Epidermal melanocyte (primary cell): Measurements from ENCODE around the gene SOX1.

Experiments used
- DNase-seq: peaks from one replicate; pipeline ENCODE4 v3.0.0; 2011; ENCODE audit warnings: low spot score; ENCODE audit not compliant: insufficient read length

Gene SOX1

DNA sequence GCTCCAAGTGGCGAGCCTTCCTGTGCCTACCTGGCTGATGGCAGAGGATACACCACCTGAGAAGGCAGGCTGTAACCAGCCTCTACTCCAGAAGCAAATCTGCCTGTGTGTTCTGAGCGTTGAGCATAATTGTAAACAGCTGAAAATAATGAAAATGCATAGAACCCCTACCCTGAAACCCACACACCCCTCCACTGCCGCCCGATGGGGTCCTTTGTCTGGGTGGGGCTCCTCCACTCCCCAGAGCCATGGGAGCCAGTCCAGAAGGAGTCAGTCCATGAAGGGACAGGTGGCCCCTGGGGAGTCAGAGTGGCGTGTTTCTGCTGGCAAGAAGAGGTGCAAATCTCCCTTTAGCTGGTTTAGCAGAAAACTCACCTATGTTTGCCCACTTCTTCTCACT, 8.0 kb upstream of the SOX1 start:
- no peak for DNase-seq

DNA sequence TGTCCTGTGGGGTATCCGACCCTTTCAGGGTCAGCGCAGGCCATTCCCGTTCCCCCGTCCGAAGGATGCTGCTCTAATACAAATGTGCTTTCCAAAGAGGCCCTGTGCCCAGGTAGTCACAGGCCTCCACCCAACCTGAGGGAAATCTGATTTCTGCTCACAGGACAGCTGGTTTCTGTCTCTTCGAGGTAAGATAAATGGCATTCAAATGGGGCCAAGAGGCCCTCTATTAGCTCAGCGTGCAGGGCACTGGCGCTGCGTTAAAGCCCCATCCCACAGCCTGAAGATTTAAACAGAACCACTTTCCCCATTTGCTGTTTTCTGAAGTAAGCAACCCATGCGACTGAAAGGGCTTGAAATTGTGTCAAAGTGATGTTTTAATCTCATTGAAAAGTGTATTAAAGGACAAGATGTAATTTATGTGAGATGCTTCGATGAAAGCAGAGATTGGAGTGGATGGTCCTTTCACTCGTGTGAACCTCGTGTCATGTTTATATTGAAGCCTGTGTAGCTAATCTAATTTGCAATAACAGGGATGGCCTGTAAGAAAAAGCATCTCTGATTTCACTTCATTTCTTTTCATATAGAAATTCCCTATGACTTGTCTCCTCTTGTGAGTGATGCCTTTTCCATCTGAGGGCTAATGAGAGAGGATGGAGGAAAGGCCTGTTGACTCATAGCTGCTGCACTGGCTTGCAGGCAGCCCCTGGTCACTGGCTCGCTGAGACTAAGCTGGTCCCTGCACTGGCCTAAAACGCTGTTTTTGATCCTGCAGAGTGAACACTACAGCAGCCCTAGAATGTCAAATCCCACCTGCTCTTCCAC, 7.3 kb upstream of the SOX1 start:
- DNase-seq, result no peak

DNA sequence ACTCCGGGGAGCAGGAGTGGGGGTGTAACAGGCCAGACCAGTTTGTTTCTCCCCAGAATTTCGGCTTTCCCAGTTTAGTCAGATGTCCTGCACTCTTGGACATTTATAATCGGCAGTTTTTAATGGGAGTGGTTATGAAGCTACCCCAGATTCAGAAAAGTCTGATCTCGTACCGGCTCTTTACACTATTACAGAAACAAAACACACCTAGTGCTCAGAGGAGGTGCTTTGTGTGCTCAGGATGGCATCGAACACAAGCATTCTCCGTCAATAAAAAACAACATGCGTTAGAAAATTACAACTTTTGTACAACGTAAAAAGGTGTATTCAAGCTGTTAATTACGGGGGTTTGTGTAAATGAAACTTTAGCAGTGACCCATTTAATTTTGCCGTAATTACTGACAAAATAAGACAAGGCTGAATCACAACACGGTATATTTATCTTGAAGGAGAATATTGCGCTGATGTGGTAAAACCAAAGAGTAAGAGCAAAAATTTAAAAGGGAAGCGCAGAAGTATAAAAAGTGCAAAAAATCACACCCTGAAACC, 6.6 kb upstream of the SOX1 start:
- no peak for DNase-seq

DNA sequence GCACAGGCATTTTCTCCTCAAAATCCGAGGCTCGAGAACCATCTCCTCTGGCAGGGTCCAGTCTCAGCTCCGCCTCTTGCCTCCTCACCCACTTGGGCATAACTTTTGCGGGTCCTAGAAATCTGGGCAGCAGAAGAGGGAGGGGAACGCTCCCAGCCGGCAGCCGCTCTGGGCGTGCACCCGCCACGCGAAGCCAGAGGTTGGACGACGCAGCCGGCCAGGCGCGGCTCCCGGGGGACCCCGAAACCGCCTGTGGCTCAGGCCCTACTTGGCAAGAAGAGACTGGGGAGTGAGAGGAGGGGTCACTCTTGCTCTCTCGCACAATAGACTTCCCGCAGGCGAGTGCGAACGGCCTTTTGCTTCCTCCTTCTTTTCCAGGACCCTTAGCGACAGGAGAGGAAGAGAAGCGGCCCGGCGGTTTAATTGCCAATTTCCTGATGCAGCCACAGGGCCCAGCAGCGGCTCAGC, 6.0 kb upstream of the SOX1 start:
- DNase-seq, result no peak

DNA sequence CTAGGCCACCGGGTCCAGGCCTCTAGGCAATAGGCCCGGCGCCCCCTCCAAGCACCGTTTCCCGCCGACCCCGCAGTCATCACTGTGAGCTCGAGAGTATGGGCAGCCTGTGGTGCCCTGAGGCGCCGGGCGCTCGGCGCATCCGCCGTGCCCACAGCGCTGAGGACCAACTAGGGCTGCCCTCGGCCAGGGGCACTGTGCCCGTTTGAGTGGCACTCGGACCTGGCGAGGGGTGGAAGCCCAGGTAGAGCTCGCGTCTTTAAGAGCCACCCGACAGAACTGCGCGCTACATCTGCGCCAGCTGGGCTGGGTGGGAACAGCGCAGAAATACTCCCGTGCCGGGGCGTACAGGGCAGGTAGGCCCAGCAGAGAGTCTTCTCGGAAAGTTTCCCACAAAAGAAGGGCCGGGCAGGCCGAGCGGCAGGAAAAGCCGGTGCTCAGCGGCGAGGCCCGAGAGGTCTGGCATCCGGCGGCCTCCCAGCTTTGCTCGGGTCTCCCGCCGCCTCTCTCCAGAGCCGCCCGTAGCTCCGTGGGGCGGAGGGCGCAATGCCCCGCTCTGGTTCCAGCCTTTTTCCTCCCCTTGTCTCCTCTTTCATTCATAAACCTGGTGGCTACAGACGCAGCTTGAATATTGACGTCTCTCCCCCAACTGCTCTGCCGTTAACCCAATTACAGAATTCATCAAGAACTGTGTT, 5.4 kb upstream of the SOX1 start:
- no peak for DNase-seq

DNA sequence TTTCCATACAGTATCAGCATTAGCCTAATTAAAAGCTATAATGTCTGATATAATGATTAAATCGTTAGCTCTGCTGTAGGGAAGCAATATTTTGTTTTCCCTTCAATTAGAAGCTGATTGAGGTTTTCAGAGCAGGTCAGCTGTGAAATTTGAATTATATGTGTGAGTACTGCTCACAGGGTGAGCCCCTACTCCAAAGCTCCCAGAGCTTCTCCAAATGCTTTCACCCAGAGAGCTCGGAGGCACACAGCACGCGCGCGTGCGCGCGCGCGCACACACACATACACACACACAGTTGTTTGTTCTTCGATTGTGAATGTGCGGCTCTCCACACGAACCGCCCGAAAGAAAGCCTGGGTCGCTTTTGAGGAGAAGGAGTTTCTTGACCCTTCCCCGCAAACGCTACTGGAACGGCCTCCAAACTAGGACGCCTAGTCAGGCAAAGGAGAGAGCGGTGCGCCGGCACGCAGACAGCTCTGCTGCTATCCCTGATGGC, 4.8 kb upstream of the SOX1 start:
- DNase-seq, result no peak

DNA sequence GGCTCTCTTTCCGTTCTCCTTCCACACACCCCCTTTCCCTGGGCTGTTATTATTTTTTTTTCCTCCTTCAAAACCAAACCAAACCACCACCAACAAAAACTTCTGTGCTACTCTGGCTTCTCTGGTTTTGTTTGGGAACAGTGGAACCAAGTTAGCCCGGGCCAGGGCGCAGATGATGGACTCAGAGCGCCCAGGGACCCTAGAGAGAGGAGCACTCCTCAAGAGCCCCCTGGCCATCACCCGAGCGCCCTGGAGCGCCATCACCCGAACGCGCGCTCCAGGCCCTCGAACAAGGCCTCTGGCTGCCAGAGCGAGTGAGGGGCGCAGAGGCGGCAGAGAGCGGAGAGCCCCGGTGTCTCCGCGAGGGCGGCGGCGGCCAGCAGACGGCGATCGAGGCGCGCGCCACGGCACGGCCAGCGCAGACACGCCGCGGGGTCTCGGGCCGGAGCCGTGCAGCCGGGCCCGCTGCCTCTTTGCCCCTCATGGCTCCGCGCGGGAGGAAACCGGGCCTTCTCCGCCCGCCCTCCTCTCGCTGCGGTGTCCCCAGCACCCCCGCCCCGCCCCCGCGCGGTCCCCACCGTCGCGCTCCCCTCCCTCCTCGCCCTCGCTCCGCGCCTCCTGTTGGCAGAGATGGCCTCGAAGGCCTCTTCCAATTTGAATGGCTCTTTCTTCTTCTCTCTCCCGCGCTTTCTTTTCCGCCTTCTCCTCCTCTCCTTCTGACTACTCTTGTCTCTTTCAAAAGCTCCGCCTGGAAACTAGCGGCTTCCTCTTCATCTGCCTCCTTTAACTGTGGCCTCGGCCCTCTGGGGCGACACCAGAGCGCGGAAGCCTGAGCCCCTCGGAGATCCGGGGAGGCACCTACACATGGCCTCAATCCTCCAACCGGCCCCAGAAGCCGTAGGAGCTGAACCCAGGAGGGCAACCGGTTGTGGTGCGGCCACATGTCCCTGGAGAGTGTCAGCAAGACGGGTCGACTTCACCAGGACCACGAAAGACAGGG, 4.1 kb upstream of the SOX1 start:
- no peak for DNase-seq

DNA sequence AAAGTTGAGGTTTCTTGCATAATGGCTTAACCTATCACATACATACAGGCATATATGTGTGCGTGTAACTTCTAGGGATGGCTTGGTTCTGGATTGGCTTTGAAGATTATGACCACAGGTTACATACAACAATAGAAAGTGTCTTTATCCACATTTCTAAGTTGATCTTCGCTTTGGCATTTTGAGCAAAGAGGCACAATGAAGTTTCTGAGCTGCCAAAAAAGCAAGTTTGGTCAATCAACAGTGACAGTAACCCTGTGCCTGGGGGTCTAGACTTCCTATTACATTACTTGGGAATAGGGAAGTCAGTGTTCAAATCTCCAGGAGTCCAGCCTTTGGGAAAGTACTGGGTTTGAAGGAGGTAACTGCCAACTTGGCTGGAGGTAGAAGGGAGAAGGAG, 3.1 kb upstream of the SOX1 start:
- no peak for DNase-seq

DNA sequence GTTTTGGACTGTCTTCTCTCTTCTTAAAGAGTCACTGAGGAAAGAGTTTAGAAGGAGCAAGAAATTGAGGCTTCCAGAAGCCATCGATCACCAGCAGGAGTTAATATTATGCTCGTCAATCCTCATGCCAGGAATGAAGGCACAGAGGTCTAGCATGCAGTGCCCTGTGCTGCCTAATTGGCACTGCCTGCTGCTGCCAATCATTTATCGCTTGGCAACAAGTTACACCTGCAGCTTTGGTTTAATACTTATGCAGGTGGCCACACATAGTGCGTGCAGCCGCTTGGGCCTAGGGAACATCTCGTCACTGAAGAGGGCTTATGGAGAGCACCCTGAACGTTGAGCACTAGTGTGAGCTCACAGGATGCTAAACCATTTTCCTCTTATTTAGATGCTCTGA, 2.7 kb upstream of the SOX1 start:
- no peak for DNase-seq

DNA sequence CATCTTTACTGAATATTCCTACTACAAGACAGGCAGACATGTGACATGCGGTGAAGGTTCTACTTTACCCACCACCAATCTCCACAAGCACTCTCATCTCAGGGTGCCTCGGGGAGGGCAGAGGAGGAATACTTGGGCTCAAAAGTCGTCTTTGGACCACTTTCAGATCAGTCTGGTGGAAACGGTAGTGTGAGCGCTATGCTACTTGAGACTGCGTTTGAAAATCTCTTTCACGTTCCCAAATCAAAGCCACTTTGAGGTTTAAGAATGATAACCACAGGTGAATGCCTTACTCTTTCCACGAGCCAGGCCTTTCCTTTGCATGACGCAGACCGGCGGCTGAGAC, 1.5 kb upstream of the SOX1 start:
- DNase-seq, result no peak

DNA sequence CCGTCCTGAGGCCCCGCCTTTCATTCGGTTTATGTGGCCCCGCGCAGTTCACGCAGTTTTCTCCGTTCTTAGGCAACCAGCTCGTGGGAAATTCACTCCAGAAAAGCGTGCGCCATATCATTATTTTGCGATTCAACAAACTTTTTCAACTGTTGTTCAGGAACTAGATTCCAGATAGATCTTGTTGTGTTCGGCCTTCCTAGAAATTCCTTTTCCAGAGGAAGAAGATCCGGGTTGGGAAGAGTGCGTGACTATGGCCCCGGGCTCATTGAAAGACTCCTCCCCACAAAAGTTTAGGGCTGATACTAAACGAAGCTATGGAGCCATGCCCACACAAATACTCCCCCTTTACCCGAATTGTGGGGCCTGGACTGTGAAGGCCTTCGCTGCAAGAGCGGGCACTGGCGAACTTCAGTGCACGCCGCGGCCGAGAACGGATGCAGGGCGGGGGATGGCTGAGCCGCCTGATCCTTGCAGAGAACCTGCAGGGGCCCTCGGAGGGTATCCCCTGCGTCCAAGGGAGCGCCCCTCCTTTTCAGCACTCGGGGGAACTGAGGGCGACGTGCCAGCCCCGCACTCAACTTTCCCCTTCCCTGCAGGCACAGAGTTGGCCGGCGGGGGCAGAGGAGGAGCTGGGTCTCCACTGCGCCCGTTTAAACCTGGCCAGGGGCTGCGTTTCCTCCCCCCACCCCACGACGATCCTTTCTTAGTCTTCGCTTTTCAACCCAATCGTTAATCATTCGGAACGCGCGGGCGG, 904 bp upstream of the SOX1 start:
- no peak for DNase-seq

DNA sequence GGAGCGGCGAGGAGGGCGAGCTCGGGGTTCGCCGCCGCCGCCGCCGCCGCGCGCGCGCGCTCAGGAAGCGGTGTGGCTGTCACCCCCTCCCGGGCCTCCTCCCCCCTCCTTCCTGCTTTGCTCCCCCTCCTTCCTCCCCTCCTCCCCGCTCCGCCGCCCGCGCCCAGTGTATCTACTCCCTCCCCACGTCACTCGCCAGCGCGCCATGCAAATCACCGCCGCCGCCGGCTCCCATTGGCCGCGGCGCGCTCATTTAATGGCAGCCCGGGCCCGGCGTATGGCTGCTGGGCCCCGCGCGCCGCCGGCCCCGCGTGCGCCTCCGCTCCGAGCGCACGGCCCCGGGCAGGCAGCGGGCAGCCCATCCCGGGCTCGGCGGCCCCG, 335 bp upstream of the SOX1 start:
- DNase-seq, result peak; percentile 73

DNA sequence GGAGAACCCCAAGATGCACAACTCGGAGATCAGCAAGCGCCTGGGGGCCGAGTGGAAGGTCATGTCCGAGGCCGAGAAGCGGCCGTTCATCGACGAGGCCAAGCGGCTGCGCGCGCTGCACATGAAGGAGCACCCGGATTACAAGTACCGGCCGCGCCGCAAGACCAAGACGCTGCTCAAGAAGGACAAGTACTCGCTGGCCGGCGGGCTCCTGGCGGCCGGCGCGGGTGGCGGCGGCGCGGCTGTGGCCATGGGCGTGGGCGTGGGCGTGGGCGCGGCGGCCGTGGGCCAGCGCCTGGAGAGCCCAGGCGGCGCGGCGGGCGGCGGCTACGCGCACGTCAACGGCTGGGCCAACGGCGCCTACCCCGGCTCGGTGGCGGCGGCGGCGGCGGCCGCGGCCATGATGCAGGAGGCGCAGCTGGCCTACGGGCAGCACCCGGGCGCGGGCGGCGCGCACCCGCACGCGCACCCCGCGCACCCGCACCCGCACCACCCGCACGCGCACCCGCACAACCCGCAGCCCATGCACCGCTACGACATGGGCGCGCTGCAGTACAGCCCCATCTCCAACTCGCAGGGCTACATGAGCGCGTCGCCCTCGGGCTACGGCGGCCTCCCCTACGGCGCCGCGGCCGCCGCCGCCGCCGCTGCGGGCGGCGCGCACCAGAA, 1.1 kb downstream of the SOX1 start:
- no peak for DNase-seq

DNA sequence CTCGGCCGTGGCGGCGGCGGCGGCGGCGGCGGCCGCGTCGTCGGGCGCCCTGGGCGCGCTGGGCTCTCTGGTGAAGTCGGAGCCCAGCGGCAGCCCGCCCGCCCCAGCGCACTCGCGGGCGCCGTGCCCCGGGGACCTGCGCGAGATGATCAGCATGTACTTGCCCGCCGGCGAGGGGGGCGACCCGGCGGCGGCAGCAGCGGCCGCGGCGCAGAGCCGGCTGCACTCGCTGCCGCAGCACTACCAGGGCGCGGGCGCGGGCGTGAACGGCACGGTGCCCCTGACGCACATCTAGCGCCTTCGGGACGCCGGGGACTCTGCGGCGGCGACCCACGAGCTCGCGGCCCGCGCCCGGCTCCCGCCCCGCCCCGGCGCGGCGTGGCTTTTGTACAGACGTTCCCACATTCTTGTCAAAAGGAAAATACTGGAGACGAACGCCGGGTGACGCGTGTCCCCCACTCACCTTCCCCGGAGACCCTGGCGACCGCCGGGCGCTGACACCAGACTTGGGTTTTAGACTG, 1.7 kb downstream of the SOX1 start:
- DNase-seq, result no peak

DNA sequence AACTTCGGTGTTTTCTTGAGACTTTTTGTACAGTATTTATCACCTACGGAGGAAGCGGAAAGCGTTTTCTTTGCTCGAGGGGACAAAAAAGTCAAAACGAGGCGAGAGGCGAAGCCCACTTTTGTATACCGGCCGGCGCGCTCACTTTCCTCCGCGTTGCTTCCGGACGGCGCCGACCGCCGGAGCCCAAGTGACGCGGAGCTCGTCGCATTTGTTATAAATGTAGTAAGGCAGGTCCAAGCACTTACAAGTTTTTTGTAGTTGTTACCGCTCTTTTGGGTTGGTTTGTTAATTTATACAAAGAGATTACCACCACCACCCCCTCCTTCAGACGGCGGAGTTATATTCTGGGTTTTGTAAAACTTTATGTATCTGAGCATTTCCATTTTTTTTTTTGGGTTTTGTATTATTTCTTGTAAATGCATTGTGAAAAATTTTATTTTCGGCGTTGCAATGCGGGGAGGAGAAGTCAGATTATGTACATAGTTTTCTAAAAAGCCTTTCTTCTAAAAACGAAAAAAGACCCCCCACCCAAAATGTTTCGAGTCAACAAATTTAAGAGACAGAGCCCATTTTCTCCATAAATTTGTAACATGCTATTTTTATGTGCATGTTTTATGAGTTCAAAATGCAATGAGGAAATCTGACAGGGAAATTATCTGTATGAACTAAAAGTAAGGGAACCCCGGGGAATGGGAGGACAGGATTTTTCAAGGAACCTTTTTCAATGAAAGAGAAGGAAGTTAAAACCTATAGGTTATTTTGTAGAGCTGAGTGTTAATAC, 2.3 kb downstream of the SOX1 start:
- DNase-seq, result no peak

DNA sequence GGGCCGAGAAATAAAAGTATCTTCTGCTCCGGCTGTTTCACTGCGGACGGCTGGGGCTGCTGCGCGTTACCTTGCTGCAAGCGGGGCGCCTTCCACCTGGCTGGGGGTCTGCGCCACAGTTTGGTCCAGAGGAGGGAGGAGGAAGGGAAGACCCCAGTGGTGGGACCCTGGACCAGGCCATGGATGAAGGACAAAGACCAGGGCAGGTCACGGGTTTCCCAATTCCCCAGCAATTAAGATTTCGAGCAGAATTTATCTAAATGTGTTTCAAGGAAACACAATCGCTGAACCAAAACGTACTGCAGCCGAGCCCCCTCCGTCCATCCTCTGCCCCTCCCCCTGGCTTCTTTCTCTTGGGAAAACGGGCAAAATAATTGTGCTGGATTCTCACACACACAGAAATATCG, 2.9 kb downstream of the SOX1 start:
- no peak for DNase-seq

DNA sequence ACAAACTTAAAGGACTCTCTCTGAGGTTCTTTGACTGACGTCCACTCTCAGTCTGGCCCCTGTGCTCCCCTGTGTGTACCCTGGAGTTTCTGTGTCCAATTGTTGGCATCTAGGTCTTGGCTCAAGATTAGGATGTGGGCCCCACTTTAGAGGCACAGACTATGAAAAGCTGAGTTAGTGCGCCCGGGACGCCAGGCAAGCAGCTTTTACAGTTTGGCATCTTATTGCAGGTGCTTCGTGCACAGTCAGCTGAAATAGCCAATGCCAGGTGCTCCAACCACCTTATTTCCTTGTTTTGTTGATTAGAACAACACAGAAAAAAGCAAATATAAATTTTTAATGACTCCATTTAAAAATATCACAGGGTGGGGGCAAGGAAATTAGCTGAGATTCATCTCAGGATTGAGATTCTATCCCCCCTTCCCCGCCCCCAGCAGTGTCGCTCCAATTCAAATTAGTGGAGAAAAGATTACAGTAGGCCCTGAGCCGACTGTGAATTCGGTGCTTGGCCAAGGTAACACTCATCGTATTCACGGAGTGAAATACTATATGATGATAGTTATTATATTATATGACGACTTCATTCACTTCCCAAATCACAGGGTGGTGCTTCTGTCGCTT, 4.3 kb downstream of the SOX1 start:
- DNase-seq, result no peak

DNA sequence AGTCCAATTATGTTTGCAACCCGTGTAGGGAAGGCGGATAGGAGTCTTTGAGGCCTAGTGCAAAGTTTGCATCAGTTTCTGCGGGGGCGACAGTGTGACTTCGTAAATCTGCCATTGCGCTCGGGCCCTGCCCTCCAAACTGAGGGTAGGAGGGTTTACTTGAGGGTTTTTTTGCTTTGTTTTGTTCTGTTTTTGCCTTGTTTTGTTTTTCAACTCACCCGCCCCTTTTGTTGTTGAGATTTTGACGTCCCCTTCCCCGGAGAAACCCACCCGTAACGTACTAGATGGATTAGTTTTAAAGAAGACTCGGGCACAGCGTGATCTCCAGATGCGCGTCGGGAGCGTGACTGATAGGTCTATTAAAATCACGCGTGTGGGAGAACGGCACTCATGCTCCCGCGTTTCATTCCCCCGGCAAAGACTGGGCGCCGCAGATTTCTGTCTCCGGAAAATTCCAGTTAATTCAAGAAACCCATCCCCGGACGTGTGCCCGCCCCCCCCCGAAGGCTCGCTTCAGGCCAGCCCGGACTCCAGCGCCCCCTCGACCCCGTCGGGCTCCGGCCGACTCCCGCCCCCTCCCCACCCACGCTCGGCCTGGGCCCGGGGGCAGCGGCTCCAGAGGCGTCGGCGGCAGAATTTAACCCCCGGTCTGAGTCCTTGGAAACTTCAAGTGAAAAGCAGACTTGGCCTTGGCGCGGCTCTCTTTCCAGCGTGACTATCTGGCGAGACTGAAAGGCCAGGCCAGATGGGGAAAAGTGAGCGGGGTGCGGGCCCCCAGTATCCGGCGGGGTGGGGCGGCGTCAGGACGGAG, 5.0 kb downstream of the SOX1 start:
- no peak for DNase-seq
